GM18868 (cell line): ENCODE results near the gene KCNE4.

ENCODE experiments used
- ATAC-seq: cut with Tn5 transposase; IDR thresholded peaks from one replicate; pipeline ENCODE4 v1.9.1; 2021; ENCODE audit warnings: mild to moderate bottlenecking, moderate library complexity; ENCODE audit not compliant: unreplicated experiment

KCNE4 gene

DNA sequence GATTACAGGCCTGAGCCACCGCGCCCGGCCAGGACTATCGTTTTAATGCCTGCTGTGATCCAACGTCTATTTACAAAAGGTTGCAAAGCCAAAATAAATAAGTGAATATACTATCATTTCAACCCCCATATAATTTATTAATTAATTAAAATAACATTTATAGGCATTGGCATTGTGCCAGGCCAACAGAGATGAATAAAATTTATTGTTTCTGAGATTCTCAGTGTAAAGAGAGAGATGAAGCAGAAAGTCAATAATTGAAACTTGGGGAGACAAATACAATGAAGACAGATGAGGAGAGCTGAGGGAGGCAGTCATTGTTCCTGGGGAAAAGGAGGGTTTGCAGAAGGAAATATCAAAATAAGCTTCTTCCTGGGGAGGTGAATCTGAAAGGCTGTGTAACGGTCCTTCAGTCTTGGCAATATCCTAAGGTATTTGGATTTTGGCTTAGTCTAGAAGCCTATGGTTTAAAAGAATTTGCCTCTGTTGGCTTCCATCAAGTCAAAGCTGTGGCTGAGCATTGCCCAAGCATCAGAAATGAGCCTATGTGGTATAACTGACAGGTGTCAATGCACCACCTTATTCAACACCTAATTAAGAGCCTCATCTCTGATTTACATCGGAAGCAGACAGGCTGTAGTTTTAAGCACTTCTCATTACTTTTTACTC, 31.5 kb downstream of the KCNE4 start:
- ATAC-seq: no peak

DNA sequence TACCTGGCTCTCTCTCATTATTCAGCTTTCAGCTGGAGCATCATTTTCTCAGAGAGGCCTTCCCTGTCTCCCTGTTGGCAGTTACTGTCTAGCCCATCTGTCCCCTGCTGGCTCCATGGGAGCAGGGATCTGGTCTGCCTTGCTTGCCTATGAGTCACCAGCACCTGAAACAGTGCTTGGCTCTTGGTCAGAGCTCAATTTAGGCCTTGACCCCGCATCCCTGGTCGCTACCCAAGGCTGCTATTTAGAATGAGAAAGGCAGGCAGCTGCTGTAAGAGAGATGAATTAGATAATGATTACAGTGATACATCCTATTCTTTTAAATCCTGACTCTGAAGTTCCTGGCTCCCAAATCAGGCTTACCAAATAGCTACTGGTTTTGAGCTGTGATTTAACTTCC, 32.9 kb downstream of the KCNE4 start:
- ATAC-seq: no peak

- ATAC-seq: no peak
Observed at GRCh38 chr2:223086370-223086981, 34.5 kb downstream of the KCNE4 start.

GRCh38 chr2:223087466-223087865, 35.5 kb downstream of the KCNE4 start:
- no peak for ATAC-seq

DNA sequence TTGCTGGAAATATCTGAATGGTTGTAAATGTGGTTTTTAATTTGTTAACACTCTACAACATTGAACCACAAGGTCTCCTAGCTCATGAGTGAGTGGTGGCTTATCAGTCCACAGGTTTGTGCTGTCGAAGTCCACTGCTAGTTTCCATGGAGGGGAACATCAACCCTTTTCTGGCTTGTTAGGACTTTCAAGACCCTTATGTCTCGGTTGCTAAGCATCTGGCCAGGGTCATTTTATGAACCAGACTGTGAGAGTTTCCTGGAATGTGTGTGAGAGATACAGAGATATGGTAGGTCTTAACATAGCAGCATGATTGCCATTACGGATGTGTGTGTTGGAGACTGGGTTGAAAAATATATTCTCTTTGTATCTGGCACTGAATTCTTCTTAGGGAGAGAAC, 36.9 kb downstream of the KCNE4 start:
- ATAC-seq: no peak

DNA sequence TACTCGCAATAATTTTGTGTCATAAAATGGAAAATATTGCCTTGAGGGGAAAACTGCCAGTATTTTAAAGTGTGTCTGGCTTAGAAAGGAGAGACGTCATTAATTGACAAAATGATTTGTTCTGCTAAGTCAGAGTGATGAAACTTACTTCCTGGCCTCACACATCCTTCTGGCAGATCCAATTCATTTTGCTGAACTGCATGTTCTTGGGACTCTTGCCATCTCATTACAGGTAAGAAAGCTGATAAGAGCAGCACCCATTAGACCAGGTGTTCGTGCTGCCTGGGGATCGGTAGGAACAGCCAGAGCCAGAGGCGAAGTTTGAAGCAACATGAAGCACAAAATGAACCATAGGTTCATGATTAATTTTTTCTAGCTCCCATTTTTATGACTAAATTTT, 38.0 kb downstream of the KCNE4 start:
- ATAC-seq: no peak

DNA sequence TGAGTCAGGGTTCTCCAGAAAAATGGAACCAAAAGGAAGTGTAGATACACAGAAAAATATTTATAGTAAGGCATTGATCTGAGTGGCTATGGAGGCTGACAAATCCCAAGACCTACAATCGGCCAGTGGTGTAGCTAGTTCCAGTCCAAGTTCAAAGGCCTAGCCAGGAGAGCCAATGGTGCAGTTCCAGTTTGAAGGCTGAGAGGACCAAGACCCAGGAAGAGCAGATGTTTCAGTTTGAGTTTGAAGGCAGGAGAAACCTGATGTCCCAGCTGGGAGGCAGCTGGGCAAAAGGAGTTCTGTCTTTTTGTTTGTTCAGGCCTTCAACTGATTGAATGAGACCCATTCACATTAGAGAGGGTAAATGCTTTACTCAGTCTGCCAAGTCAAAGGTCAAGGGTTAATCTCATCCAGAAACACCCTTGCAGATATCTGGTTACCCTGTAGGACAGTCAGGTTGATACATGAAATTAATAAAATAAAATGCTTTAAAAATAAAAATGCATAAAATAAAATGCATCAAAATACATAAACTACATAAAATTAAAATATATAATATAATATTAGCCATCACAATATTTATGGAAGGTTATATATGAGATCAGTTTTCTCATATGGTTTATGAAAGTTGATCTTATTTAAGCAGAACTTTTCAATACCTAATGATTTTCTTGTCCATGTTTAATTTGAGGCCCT, 38.7 kb downstream of the KCNE4 start:
- no peak for ATAC-seq

- no peak for ATAC-seq
Observed at GRCh38 chr2:223092667-223093066, 40.7 kb downstream of the KCNE4 start.

DNA sequence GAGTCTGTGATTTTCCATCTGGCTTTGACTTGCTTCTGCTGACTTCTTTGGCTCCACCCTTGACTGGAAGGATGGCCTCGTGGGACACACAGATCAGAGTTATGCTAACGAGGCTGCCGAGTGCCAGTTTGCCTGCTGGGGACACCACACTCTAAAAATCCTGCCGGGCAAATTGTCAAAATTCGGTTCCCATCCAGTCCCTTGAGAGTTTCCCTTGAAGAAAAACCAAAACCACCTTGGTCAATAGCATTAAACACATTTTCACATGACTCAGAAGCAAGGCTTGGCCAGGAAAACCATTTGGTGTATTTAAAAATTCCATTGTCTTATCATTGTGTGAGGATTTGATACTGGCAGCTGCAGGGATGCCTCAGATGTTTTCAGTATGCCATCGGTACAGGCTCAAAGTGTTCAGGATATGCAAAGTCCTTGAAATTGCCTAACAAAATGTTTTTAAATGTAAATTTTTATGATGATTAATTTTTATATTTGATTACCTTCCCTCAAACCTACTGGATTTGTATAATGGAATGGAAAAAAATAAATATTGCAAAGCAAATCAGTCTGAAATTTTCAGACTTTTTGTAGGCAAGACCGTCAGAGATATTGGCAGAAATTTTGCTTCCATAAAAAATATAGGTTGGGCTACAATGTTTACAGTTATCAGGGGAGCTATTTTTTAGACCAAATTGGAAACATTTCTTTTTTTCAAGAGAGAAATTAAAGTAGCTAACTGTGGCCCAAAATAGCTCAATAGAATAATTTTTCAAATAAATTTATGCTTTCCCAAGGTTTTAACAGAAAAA, 41.6 kb downstream of the KCNE4 start:
- no peak for ATAC-seq

GRCh38 chr2:223095207-223095606, 43.2 kb downstream of the KCNE4 start:
- peak; percentile 71 for ATAC-seq

DNA sequence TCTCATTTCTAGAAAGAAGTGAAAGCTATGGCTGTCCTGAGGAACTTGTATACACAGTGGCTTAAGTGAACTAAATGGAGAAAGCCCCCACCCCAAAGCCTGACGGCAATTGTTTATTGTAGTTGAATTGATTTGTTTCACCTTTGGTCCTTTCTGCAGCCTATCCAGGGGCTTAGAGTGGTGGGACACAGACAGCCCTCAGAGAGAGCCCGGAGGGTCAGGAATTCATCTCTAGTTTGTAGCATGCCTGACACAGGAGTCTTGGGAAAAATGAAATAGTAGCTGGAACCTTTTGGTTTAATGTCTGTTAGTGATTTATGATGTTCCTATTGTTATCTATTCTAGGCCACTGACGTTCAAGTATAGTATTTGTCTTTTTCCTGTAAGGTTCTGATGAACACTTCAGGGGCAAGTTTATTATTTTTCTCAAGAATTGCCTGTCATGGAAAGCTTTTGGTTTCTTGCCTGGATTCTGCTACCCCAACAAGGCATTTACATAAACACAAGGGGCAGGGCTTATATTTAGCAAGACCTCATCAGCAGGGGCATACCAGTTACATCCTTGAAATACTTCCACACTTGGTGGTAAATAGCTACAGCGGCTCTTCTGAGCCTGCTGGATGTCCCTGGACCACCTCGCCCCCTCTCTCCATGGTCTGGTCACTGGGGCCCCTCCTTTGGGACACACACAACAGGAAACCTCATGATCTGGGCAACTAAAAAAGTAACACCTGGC, 44.4 kb downstream of the KCNE4 start:
- no peak for ATAC-seq

GRCh38 chr2:223097888-223098383, 45.9 kb downstream of the KCNE4 start:
- no peak for ATAC-seq

DNA sequence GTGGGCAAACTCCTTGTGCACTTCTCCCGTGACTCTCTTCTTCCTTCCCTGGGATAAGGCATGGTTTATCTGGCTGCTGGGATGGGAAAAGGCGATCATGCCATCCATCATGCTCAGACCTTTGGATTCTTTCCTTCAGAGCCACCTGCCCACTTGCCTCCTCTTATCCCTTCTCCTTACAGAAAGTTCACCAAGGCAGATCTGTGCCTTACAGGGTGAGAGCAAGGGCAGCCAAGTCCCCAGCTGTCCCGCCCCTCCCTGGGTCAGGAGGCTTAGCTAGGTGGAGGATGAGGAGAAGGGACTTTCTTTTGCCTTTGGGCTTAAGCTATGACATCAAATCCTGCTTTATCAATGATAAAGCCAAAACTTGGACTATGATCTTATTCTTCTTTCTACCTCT, 47.6 kb downstream of the KCNE4 start:
- ATAC-seq: no peak

- no peak for ATAC-seq
Observed at GRCh38 chr2:223100061-223100511, 48.1 kb downstream of the KCNE4 start.

- ATAC-seq: peak; percentile 75
Observed at GRCh38 chr2:223101340-223102039, 49.5 kb downstream of the KCNE4 start.

- ATAC-seq: peak; percentile 6
Observed at GRCh38 chr2:223102040-223102400, 50.0 kb downstream of the KCNE4 start.

- ATAC-seq: no peak
Observed at GRCh38 chr2:223102450-223102849, 50.5 kb downstream of the KCNE4 start.

GRCh38 chr2:223104336-223105132, 52.5 kb downstream of the KCNE4 start:
- no peak for ATAC-seq
